HG03097 (cell line): Measurements from ENCODE around the gene JPH2.
"Not testable (repeated sequence)": the region's sequence is repeated elsewhere in the genome, so short reads cannot be mapped to it uniquely, and the experiment has no call there.

Experiments used
- ATAC-seq: cut with Tn5 transposase; IDR thresholded peaks from one replicate; pipeline ENCODE4 v1.9.1; 2021; ENCODE audit not compliant: unreplicated experiment, low FRiP score

The JPH2 gene

GRCh38 chr20:44187054-44187771 lies at the start of gene JPH2:
Gene JPH2, minus strand, starts transcription at chr20:44187188. Its CDS starts 483 bp downstream, at chr20:44186705.
- ATAC-seq, result no peak

- ATAC-seq, result no peak
Observed at GRCh38 chr20:44235702-44236101, 48.7 kb upstream of the JPH2 start.

GRCh38 chr20:44234566-44235317 lies 47.8 kb upstream of the JPH2 start:
- ATAC-seq, result no peak

GRCh38 chr20:44233436-44234016 lies 46.5 kb upstream of the JPH2 start:
- ATAC-seq, result no peak

DNA sequence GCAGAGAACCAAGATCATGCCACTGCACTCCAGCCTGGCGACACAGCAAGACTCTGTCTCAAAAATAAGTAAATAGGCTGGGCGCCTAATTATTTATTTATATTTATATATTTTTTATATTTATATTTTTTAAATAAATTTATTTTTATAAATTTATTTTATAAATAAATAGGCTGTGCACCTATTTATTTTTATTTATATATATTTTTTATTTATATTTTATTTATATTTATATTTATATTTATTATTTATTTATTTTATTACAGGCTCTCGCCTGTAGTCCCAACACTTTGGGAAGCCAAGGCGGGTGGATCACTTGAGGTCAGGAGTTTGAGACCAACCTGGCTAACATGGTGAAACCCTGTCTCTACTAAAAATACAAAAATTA lies 45.5 kb upstream of the JPH2 start:
- not testable (repeated sequence) for ATAC-seq

DNA sequence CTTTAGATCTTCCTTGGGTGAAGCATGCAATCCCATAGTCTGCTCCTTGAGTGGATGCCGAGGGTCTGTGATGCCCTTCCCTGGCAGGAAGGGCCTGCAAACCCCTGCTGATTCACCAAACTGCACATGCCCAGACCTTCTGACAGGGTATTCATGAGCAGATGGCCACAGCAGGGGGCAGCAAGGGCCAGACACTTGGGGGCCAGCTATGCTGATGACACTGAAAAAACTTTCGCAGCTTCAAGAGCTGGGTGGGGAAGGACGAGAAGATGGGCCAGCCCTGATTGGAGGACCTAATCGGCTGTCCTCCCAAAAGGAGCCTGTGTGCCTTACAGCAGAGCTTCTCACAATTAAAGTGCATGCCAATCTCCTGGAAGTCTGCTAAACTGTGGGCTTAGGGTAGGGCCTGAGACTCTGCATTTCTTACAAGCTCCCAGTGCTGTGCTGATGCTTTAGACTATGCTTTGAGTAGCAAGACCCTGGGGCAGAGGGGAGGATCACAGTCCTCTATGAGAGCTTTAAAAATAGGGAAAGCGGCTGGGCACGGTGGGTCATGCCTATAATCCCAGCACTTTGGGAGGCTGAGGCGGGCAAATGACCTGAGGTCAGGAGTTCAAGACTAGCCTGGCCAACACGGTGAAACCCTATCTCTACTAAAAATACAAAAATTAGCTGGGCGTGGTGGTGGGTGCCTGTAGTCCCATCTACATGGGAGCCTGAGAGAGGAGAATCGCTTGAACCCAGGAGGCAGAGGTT lies 44.9 kb upstream of the JPH2 start:
- ATAC-seq, result no peak

GRCh38 chr20:44231193-44231592 lies 44.2 kb upstream of the JPH2 start:
- no peak for ATAC-seq

- no peak for ATAC-seq
Observed at GRCh38 chr20:44228465-44229258, 41.7 kb upstream of the JPH2 start.

DNA sequence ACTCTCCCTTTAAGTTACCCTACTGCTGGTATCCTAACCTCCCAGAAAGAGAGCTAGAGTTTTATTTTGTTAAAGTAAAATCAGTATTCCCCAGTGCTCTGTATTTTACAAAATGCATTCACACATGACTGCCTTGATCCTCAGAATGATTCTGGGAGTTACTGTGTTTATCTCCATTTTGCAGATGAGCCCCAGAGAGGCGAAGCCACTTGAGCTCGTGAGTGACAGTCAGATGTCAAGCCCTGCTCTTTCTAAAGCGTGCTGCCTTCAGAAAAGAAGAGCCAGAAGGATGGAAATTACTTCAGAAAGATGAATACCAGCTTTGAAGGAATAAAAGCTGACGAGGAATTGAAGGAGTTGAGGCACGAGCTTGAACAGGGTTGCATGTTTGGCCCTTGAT lies 37.6 kb upstream of the JPH2 start:
- no peak for ATAC-seq

- no peak for ATAC-seq
Observed at GRCh38 chr20:44223721-44224120, 36.7 kb upstream of the JPH2 start.

DNA sequence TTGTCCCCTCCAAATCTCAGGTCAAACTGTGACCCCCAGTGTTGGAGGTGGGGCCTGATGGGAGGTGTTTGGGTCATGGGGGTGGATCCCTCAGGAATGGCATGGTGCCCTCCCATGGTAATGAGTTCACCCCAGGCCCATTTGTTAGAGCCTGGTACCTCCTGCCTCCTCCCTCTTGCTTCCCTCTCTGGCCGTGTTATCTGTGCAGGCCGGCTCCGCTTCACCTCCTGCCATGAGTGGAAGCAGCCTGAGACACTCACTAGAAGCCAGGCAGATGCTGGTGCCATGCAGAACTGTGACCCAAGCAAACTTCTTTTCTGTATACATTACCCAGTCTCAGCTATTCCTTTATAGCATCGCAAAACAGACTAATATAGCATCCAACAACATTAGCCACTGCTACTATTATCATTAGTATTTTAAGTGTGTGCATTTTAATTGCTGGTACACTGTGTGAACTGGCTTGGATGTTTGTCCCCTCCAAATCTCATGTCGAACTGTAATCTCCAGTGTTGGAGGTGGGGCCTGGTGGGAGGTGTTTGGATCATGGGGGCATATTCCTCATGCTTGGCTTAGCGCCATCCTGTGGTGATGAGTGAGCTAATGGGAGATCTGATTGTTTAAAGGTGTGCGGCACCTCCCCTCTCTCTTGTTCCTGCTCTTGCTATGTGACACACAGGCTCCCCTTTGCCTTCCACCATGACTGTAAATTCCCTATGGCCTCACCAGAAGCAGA lies 35.8 kb upstream of the JPH2 start:
- no peak for ATAC-seq

GRCh38 chr20:44222027-44222426 lies 35.0 kb upstream of the JPH2 start:
- no peak for ATAC-seq

DNA sequence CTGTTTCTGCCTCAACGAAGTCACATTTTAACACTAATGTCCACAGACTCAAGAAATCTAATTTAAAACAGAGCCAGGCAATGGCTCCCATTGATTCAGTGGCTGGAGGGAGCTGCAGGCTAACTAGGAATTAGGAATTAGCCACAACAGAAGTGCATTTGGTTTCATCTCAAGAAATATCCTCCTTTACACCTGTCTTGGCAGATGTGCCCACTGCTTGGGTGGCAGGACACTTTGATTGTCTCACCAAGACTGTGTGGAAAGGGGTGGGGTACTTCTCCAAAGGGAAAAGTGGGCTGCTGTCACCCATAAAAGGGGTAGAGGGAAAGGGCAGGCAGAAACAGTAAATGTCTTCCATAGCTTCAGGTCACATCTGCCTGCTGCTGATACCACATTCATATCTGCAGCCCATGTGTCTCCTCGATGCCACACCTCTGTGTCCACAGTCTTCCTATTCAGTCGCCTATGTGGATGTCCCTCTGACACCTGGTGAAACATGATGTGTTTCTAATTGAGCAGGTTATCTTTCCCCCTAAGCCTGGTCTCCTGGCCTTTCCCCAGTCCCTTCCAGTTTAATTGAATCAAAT lies 34.5 kb upstream of the JPH2 start:
- no peak for ATAC-seq

DNA sequence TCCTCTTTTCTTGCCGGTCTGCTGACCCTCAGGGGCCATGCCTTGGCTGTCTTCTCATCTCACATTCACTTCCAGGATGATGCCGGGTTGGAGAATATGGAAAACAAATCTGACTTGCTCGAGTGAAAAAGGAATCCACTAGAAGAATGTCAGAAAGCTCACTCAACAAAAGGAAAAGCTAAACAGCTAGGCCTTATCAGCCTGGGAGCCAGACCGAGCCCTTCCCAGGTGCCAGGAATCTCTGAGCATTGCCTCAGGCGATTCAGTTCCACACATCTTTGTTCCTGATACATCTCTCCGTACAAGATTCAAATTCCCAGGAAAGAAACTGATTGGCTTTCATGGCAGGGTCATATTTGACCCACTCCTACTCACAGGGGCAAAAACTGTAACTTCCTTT lies 32.8 kb upstream of the JPH2 start:
- ATAC-seq, result no peak

GRCh38 chr20:44219170-44219730 lies 32.3 kb upstream of the JPH2 start:
- ATAC-seq, result no peak

DNA sequence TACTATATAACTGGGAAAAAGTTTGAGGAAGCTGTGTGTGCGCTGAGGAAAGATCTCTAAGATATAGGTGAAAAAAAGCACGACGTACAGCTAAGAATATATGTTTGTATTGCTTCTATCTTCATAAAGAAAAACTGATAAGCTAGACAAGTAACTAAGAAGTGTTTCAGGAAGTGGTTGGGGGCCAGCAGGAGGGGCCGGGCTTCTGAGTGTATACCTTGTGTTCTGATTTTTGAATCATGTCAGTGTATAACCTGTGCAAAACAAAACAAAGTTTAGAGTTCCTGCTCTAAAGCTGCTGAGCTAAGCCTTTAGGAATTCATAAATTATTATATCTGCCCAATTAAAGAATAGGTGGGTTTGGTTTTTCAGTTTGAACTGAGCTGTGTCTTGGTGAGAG lies 31.5 kb upstream of the JPH2 start:
- ATAC-seq, result no peak

DNA sequence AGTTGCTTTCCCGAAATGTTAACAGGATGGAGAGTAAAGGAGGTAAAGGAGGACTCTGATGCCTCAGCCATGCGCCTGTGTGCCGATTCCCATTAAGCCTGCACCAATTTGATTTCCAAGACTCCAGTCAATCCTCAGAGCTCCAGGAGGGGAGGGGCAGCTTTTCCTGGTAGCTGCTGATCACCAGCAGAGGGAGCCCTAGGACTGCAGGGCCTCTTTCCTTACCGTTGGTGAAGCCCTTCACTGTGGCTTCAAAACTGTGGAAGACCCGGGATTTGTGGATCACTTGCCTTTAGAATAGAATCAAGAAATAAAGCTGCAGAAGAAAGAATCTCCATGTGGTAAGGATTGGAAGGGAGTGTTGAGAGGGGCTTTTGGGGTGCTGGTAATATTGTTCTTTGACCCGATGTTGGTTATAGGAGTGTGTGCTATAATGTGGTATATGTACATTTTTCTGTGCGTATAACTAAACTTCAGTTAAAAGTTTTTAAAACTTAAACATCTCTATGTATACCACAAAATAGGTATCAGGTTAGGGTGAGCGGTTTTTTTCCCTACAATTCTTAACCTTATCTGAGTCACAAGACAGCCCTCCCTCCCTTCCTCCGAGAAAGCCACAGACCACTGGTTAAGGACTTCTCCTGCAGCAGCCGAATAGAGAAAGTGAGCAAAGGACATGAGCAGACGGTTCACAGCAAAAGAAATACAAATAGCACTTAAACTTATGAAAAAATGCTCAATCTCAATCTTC lies 30.5 kb upstream of the JPH2 start:
- ATAC-seq, result no peak

- no peak for ATAC-seq
Observed at GRCh38 chr20:44215125-44215524, 28.1 kb upstream of the JPH2 start.
